ENCODE data around the gene TMEM86A. TPM values are rescaled to one million over a fixed set of nuclear protein-coding genes. Genes with fewer than 3 reads are reported as not detected.

TMEM86A gene
- total and polyA plus RNA-seq, 2 donors (not counting 1 experiment from before 2014, with no cell fraction given) = 0.16 to 0.83 TPM

DNA sequence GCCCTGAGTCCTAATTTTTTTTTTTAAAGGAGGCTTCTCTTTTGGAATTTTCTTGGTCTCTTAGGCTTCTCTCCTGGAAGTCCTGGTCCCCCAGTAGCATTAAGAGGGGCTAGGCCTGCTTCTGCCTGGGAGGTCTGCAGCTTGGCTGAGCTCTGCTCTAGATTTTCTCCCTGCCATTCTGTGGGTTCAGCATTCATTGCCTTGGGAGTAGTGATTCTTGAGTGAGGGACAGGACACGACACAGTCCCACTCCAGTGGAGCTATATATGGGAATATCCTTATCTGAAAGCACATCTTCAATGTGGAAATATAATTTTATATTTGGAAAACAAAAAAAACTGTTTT lies 23.7 kb downstream of the TMEM86A start:
- DNase-seq (ENCODE audit: low read depth in 2 of 2) = no peak
- no peak overlapping the region for H3K4me2 ChIP-seq (ENCODE audit: extremely low read depth, insufficient read depth, low read length)
- H4K20me1 ChIP-seq (ENCODE audit: control insufficient read depth, extremely low read depth, insufficient read depth, low read length) = no peaks in the 10 kb centered on the region
- H3K36me3 ChIP-seq (ENCODE audit: control insufficient read depth, insufficient read depth, low read length) = no peaks in the 10 kb centered on the region
- H3K4me1 ChIP-seq (ENCODE audit: control insufficient read depth, extremely low read depth, insufficient read depth, low read length) = peaks cover 3% of the 10 kb centered on the region
- H2AFZ ChIP-seq (ENCODE audit: low read length) = no peak overlapping the region
- no peak overlapping the region for H3K27ac ChIP-seq (ENCODE audit: insufficient read depth, low read length)
- no peaks in the 10 kb centered on the region for H3K79me2 ChIP-seq (ENCODE audit: control insufficient read depth, insufficient read depth, low read length)
- TF ChIP-seq CTCF (conservative IDR thresholded peaks at IDR 0.05 in 1 of 2, IDR thresholded peaks at IDR 0.05 in 1 of 2; ENCODE audit: low read depth in 1 of 2, low read length in 2 of 2) (no peak), EZH2 (IDR thresholded peaks at IDR 0.05; ENCODE audit: low read length, missing control alignments) (no peak)
- H3K4me3 ChIP-seq (replicated peaks in 1 of 4; ENCODE audit: control extremely low read depth in 1 of 4, insufficient read depth in 1 of 4, low read depth in 3 of 4, low read length in 4 of 4) = no peak overlapping the region
- H3K27me3 ChIP-seq (ENCODE audit: control insufficient read depth, insufficient read depth, low read length) = peaks cover 3% of the 10 kb centered on the region
- no peak overlapping the region for H3K9ac ChIP-seq (ENCODE audit: insufficient read depth, low read length)
- H3K9me3 ChIP-seq (ENCODE audit: control insufficient read depth, insufficient read depth, low read depth, low read length) = no peaks in the 10 kb centered on the region

GRCh38 chr11:18723991-18724390 lies 25.4 kb downstream of the TMEM86A start:
- Histone ChIP-seq H3K27ac (ENCODE audit: insufficient read depth, low read length) (no peak overlapping the region), H3K9me3 (ENCODE audit: control insufficient read depth, insufficient read depth, low read depth, low read length) (no peaks in the 10 kb centered on the region), H4K20me1 (ENCODE audit: control insufficient read depth, extremely low read depth, insufficient read depth, low read length) (no peaks in the 10 kb centered on the region), H3K27me3 (ENCODE audit: control insufficient read depth, insufficient read depth, low read length) (no peaks in the 10 kb centered on the region), H3K4me2 (ENCODE audit: extremely low read depth, insufficient read depth, low read length) (no peak overlapping the region), H3K36me3 (ENCODE audit: control insufficient read depth, insufficient read depth, low read length) (no peaks in the 10 kb centered on the region), H3K4me3 (replicated peaks in 1 of 4; ENCODE audit: control extremely low read depth in 1 of 4, insufficient read depth in 1 of 4, low read depth in 3 of 4, low read length in 4 of 4) (no peak overlapping the region), H2AFZ (ENCODE audit: low read length) (no peak overlapping the region), H3K4me1 (ENCODE audit: control insufficient read depth, extremely low read depth, insufficient read depth, low read length) (peaks cover 3% of the 10 kb centered on the region), H3K79me2 (ENCODE audit: control insufficient read depth, insufficient read depth, low read length) (no peaks in the 10 kb centered on the region), H3K9ac (ENCODE audit: insufficient read depth, low read length) (no peak overlapping the region)
- no peak for TF ChIP-seq EZH2 (IDR thresholded peaks at IDR 0.05; ENCODE audit: low read length, missing control alignments)
- TF ChIP-seq CTCF (conservative IDR thresholded peaks at IDR 0.05 in 1 of 2, IDR thresholded peaks at IDR 0.05 in 1 of 2; ENCODE audit: low read depth in 1 of 2, low read length in 2 of 2) = no peak
- no peak for DNase-seq (ENCODE audit: low read depth in 2 of 2)

DNA sequence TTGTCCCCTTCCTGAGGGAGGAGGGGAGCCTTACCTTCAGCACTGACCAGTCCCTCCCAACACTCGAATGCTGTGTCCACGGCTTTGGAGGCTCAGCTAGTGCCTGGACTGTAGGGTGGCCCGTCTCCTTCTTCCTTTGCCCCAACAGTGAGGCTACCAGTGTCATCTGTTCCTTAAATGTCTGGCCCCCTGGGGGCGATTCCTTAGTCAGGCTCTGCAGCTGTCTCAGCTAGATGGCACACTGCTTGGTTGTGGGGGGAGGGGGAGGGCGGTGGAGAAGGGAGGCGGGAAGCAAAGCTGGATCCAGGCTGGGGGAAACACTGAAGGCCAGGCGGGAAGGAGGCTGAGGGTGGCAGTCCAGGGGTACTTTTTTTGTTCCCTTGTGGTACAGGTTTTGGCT lies 27.5 kb downstream of the TMEM86A start, which contains the start of gene IGSF22:
TSS of gene IGSF22 (minus strand) at position 149 of the 400 bp plus-strand sequence. CDS start 1,952 bp downstream, outside the sequence.
- Histone ChIP-seq H3K27me3 (ENCODE audit: control insufficient read depth, insufficient read depth, low read length) (no peaks in the 10 kb centered on the region), H3K9me3 (ENCODE audit: control insufficient read depth, insufficient read depth, low read depth, low read length) (no peaks in the 10 kb centered on the region), H3K4me2 (ENCODE audit: extremely low read depth, insufficient read depth, low read length) (no peak within 1 kb of the TSS), H3K4me1 (ENCODE audit: control insufficient read depth, extremely low read depth, insufficient read depth, low read length) (peaks cover 3% of the 10 kb centered on the region), H3K4me3 (replicated peaks in 1 of 4; ENCODE audit: control extremely low read depth in 1 of 4, insufficient read depth in 1 of 4, low read depth in 3 of 4, low read length in 4 of 4) (no peak within 1 kb of the TSS), H4K20me1 (ENCODE audit: control insufficient read depth, extremely low read depth, insufficient read depth, low read length) (no peaks in the 10 kb centered on the region), H3K9ac (ENCODE audit: insufficient read depth, low read length) (no peak within 1 kb of the TSS), H3K27ac (ENCODE audit: insufficient read depth, low read length) (no peak within 1 kb of the TSS), H3K79me2 (ENCODE audit: control insufficient read depth, insufficient read depth, low read length) (no peaks in the 10 kb centered on the region), H2AFZ (ENCODE audit: low read length) (no peak within 1 kb of the TSS), H3K36me3 (ENCODE audit: control insufficient read depth, insufficient read depth, low read length) (no peaks in the 10 kb centered on the region)
- no peak for DNase-seq (ENCODE audit: low read depth in 2 of 2)
- TF ChIP-seq EZH2 (IDR thresholded peaks at IDR 0.05; ENCODE audit: low read length, missing control alignments) (no peak), CTCF (conservative IDR thresholded peaks at IDR 0.05 in 1 of 2, IDR thresholded peaks at IDR 0.05 in 1 of 2; ENCODE audit: low read depth in 1 of 2, low read length in 2 of 2) (no peak)

Data from fibroblast of lung (primary cell).